Hepatocyte (in vitro differentiated cells): ENCODE data around the gene NEDD4L. TPM values are rescaled to one million over a fixed set of nuclear protein-coding genes. Genes with fewer than 3 reads are reported as not detected.
A peak's percentile ranks its signal among the peaks of the same experiment; 100 is the strongest.

ENCODE experiments used
- DNase-seq: peaks from one replicate; pipeline ENCODE4 v3.0.0-alpha.2; 2016; ENCODE audit warnings: low spot score
- H2AFZ ChIP-seq: fragments of 200-600 bp; sonication (generic); 2 replicates; pipeline ENCODE4 v1.6.0; 2016; ENCODE audit warnings: antibody characterized with exemption, mild to moderate bottlenecking
- H3K27ac ChIP-seq: fragments of 200-600 bp; sonication (generic); 2 replicates; pipeline ENCODE4 v1.5.1; 2016; ENCODE audit warnings: mild to moderate bottlenecking
- H3K27me3 ChIP-seq: fragments of 200-600 bp; sonication (generic); 2 replicates; pipeline ENCODE4 v1.6.1; 2016
- H3K36me3 ChIP-seq: fragments of 200-600 bp; sonication (generic); replicated peaks from 2 replicates; pipeline ENCODE4 v1.5.1; 2016; ENCODE audit warnings: low read depth; ENCODE audit not compliant: insufficient read depth
- H3K4me1 ChIP-seq: fragments of 200-600 bp; sonication (generic); 2 replicates; pipeline ENCODE4 v1.5.1; 2016; ENCODE audit warnings: mild to moderate bottlenecking, moderate library complexity; ENCODE audit not compliant: insufficient read depth
- H3K4me2 ChIP-seq: fragments of 200-600 bp; sonication (generic); 2 replicates; pipeline ENCODE4 v1.6.0; 2016
- H3K4me3 ChIP-seq: fragments of 200-600 bp; sonication (generic); 2 replicates; pipeline ENCODE4 v1.5.1; 2016; ENCODE audit warnings: mild to moderate bottlenecking
- H3K79me2 ChIP-seq: fragments of 200-600 bp; sonication (generic); 2 replicates; pipeline ENCODE4 v1.6.0; 2017; ENCODE audit warnings: mild to moderate bottlenecking
- H3K9me2 ChIP-seq: fragments of 200-600 bp; sonication (generic); replicated peaks from 2 replicates; pipeline ENCODE4 v1.6.0; 2017; ENCODE audit warnings: mild to moderate bottlenecking; ENCODE audit not compliant: insufficient read depth
- H3K9me3 ChIP-seq: fragments of 200-600 bp; sonication (generic); 2 replicates; pipeline ENCODE4 v1.5.1; 2016; ENCODE audit warnings: low read depth, mild to moderate bottlenecking
- H4K20me1 ChIP-seq: fragments of 200-600 bp; sonication (generic); 2 replicates; pipeline ENCODE4 v1.6.0; 2016; ENCODE audit warnings: mild to moderate bottlenecking; ENCODE audit not compliant: insufficient read depth, poor library complexity, severe bottlenecking
- CTCF ChIP-seq: fragments of 200-600 bp; sonication (generic); IDR thresholded peaks from 2 replicates; pipeline ENCODE4 v1.5.1; 2016; ENCODE audit warnings: antibody characterized with exemption, mild to moderate bottlenecking; ENCODE audit not compliant: poor library complexity
- EZH2 ChIP-seq: fragments of 200-600 bp; sonication (generic); IDR thresholded peaks from 2 replicates; pipeline ENCODE4 v1.6.1; 2016; ENCODE audit warnings: antibody characterized with exemption, mild to moderate bottlenecking, borderline replicate concordance
- EZH2phosphoT487 ChIP-seq: fragments of 200-600 bp; sonication (generic); IDR thresholded peaks from one replicate; pipeline ENCODE4 v1.6.1; 2018; ENCODE audit warnings: antibody characterized with exemption, mild to moderate bottlenecking, low read depth, moderate library complexity; ENCODE audit not compliant: unreplicated experiment, severe bottlenecking
- WGBS: methylation state at CpG from one replicate; pipeline ENCODE4 v1.1.6; 2016; ENCODE audit warnings: low lambda C conversion rate; ENCODE audit errors: missing lambda C conversion rate; 5-methylcytosine and 5-hydroxymethylcytosine counted together
- polyA plus RNA-seq: library from polyadenylated mRNA; unstranded; fragments of >200 nt; fragmentation: Nextera tagmentation; extraction: Ambion mirVana; gene quantifications from 2 replicates; pipeline ENCODE4 v1.2.1, GENCODE V29; 2016
- total RNA-seq: library from RNA; depleted of rRNA; stranded (reverse); fragments of >200 nt; gene quantifications from 2 replicates; pipeline ENCODE4 v1.2.3, GENCODE V29; 2014

The NEDD4L gene
- total and polyA plus RNA-seq, 2 experiments from 2014 or later: 104 to 140 TPM

- no peak overlapping the region for H2AFZ ChIP-seq
- H3K79me2 ChIP-seq: peaks cover 95% of the 10 kb centered on the region
- no peak overlapping the region for H3K27ac ChIP-seq
- no peaks in the 10 kb centered on the region for H3K36me3 ChIP-seq
- H3K4me3 ChIP-seq: no peak overlapping the region
- H4K20me1 ChIP-seq: no peaks in the 10 kb centered on the region
- DNase-seq: no peak
- no peaks in the 10 kb centered on the region for H3K9me2 ChIP-seq
- TF ChIP-seq EZH2: no peak
- no peak for TF ChIP-seq CTCF
- TF ChIP-seq EZH2phosphoT487: no peak
- peaks cover 17% of the 10 kb centered on the region for H3K4me1 ChIP-seq
- no peak overlapping the region for H3K4me2 ChIP-seq
- no peaks in the 10 kb centered on the region for H3K9me3 ChIP-seq
- 93% methylated on average over 8 of the region's 8 CpGs for WGBS
- H3K27me3 ChIP-seq: no peaks in the 10 kb centered on the region
Observed at GRCh38 chr18:58146099-58146498, 102.1 kb downstream of the NEDD4L start.

- Histone ChIP-seq H3K9me3 (no peaks in the 10 kb centered on the region), H3K36me3 (no peaks in the 10 kb centered on the region), H3K27me3 (no peaks in the 10 kb centered on the region), H3K4me1 (peaks cover 6% of the 10 kb centered on the region), H4K20me1 (no peaks in the 10 kb centered on the region), H3K79me2 (peaks cover 97% of the 10 kb centered on the region), H3K4me3 (no peak overlapping the region), H3K9me2 (no peaks in the 10 kb centered on the region), H3K27ac (peak overlapping the region; percentile 80), H2AFZ (no peak overlapping the region), H3K4me2 (peak overlapping the region; percentile 46)
- no peak for TF ChIP-seq EZH2phosphoT487
- TF ChIP-seq EZH2: no peak
- no peak for TF ChIP-seq CTCF
- 64% methylated on average over 7 of the region's 7 CpGs for WGBS
- DNase-seq: peak; percentile 35
Observed at GRCh38 chr18:58148954-58149471, 105.0 kb downstream of the NEDD4L start.

GRCh38 chr18:58150772-58151171 is 106.7 kb downstream of the NEDD4L start:
- Histone ChIP-seq H3K27me3 (no peaks in the 10 kb centered on the region), H2AFZ (no peak overlapping the region), H3K4me1 (peaks cover 6% of the 10 kb centered on the region), H3K9me2 (no peaks in the 10 kb centered on the region), H3K36me3 (no peaks in the 10 kb centered on the region), H3K79me2 (peaks cover 97% of the 10 kb centered on the region), H4K20me1 (no peaks in the 10 kb centered on the region), H3K27ac (no peak overlapping the region), H3K9me3 (no peaks in the 10 kb centered on the region), H3K4me3 (no peak overlapping the region), H3K4me2 (no peak overlapping the region)
- TF ChIP-seq EZH2 (no peak), CTCF (no peak), EZH2phosphoT487 (no peak)
- no peak for DNase-seq
- 85% methylated on average over 4 of the region's 4 CpGs for WGBS

GRCh38 chr18:58152216-58152615 is 108.2 kb downstream of the NEDD4L start:
- Histone ChIP-seq H3K4me1 (peaks cover 6% of the 10 kb centered on the region), H2AFZ (no peak overlapping the region), H3K4me2 (no peak overlapping the region), H3K27me3 (no peaks in the 10 kb centered on the region), H3K9me3 (no peaks in the 10 kb centered on the region), H4K20me1 (no peaks in the 10 kb centered on the region), H3K9me2 (no peaks in the 10 kb centered on the region), H3K36me3 (no peaks in the 10 kb centered on the region), H3K79me2 (peaks cover 97% of the 10 kb centered on the region), H3K4me3 (no peak overlapping the region), H3K27ac (no peak overlapping the region)
- no peak for DNase-seq
- WGBS: 90% methylated on average over 3 of the region's 3 CpGs
- TF ChIP-seq CTCF (no peak), EZH2 (no peak), EZH2phosphoT487 (no peak)
